Loucy (cell line): ENCODE data around the gene CHN2.

Experiments used
- H2AFZ ChIP-seq: fragments of 200-600 bp; sonication (generic); 2 replicates; pipeline ENCODE4 v1.6.0; 2016; ENCODE audit warnings: antibody characterized with exemption, mild to moderate bottlenecking, low read length, moderate library complexity
- H3F3A ChIP-seq: fragments of 200-600 bp; 2 replicates; pipeline ENCODE4 v1.6.0; 2016; ENCODE audit warnings: antibody characterized with exemption, low read depth, mild to moderate bottlenecking
- H3K27me3 ChIP-seq: fragments of 200-600 bp; sonication (generic); 2 replicates; pipeline ENCODE4 v1.6.1; 2014; ENCODE audit warnings: low read length, mild to moderate bottlenecking; ENCODE audit not compliant: insufficient read depth, poor library complexity, severe bottlenecking
- H3K36me3 ChIP-seq: fragments of 200-600 bp; sonication (generic); 2 replicates; pipeline ENCODE4 v1.6.1; 2016; ENCODE audit warnings: low read length; ENCODE audit not compliant: insufficient read depth
- H3K4me1 ChIP-seq: fragments of 200-600 bp; sonication (generic); 2 replicates; pipeline ENCODE4 v1.5.1; 2014; ENCODE audit warnings: low read length, mild to moderate bottlenecking; ENCODE audit not compliant: insufficient read depth, poor library complexity, severe bottlenecking
- H3K4me2 ChIP-seq: fragments of 200-600 bp; sonication (generic); 2 replicates; pipeline ENCODE4 v1.6.0; 2014; ENCODE audit warnings: antibody characterized with exemption, low read length, low read depth, mild to moderate bottlenecking; ENCODE audit not compliant: poor library complexity, severe bottlenecking
- H3K4me3 ChIP-seq: fragments of 200-600 bp; sonication (generic); 2 replicates; pipeline ENCODE4 v1.5.1; 2014; ENCODE audit warnings: low read length, mild to moderate bottlenecking, mixed read lengths; ENCODE audit not compliant: poor library complexity, severe bottlenecking
- H3K79me2 ChIP-seq: fragments of 200-600 bp; sonication (generic); 2 replicates; pipeline ENCODE4 v1.6.1; 2014; ENCODE audit warnings: low read length; ENCODE audit not compliant: insufficient read depth
- H3K9ac ChIP-seq: fragments of 200-600 bp; sonication (generic); 2 replicates; pipeline ENCODE4 v1.6.0; 2014; ENCODE audit warnings: mild to moderate bottlenecking, low read depth, low read length, moderate library complexity; ENCODE audit not compliant: poor library complexity, severe bottlenecking
- H3K9me2 ChIP-seq: fragments of 200-600 bp; sonication (generic); replicated peaks from 2 replicates; pipeline ENCODE4 v1.6.1; 2016; ENCODE audit warnings: low read depth, low read length, mixed read lengths
- H3K9me3 ChIP-seq: fragments of 200-600 bp; sonication (generic); 2 replicates; pipeline ENCODE4 v1.6.1; 2014; ENCODE audit warnings: mild to moderate bottlenecking, antibody characterized with exemption, low read length, low read depth; ENCODE audit not compliant: insufficient read depth
- H4K20me1 ChIP-seq: fragments of 200-600 bp; sonication (generic); 2 replicates; pipeline ENCODE4 v1.6.0; 2014; ENCODE audit warnings: antibody characterized with exemption, low read length, mild to moderate bottlenecking; ENCODE audit not compliant: insufficient read depth, poor library complexity, severe bottlenecking
- CTCF ChIP-seq: fragments of 200-600 bp; sonication (generic); conservative IDR thresholded peaks from 2 replicates; pipeline ENCODE4 v1.5.1; 2014; ENCODE audit warnings: mild to moderate bottlenecking, antibody characterized with exemption, low read length
- EZH2phosphoT487 ChIP-seq: fragments of 200-600 bp; IDR thresholded peaks from 2 replicates; pipeline ENCODE4 v1.6.1; 2018; ENCODE audit warnings: antibody characterized with exemption, mild to moderate bottlenecking, moderate library complexity, borderline replicate concordance

The CHN2 gene

GRCh38 chr7:29337546-29338116 lies 143.1 kb downstream of the CHN2 start:
- no peaks in the 10 kb centered on the region for H3K36me3 ChIP-seq
- H3K4me3 ChIP-seq: peak overlapping the region; percentile 70
- no peak overlapping the region for H2AFZ ChIP-seq
- no peaks in the 10 kb centered on the region for H3K9me3 ChIP-seq
- H3K4me1 ChIP-seq: peaks cover 89% of the 10 kb centered on the region
- no peaks in the 10 kb centered on the region for H4K20me1 ChIP-seq
- H3K9ac ChIP-seq: peak overlapping the region; percentile 90
- H3K27me3 ChIP-seq: no peaks in the 10 kb centered on the region
- peaks cover 42% of the 10 kb centered on the region for H3K79me2 ChIP-seq
- peak overlapping the region; percentile 94 for H3K4me2 ChIP-seq
- peaks cover 21% of the 10 kb centered on the region for H3F3A ChIP-seq
- H3K9me2 ChIP-seq: no peaks in the 10 kb centered on the region
- TF ChIP-seq EZH2phosphoT487: no peak
- no peak for TF ChIP-seq CTCF

GRCh38 chr7:29340696-29341095 lies 146.1 kb downstream of the CHN2 start:
- no peak overlapping the region for H2AFZ ChIP-seq
- no peaks in the 10 kb centered on the region for H3K9me3 ChIP-seq
- no peaks in the 10 kb centered on the region for H4K20me1 ChIP-seq
- H3K27me3 ChIP-seq: no peaks in the 10 kb centered on the region
- peaks cover 37% of the 10 kb centered on the region for H3K79me2 ChIP-seq
- H3K9ac ChIP-seq: peak overlapping the region; percentile 72
- H3K36me3 ChIP-seq: no peaks in the 10 kb centered on the region
- H3K4me1 ChIP-seq: peaks cover 94% of the 10 kb centered on the region
- no peaks in the 10 kb centered on the region for H3K9me2 ChIP-seq
- no peak overlapping the region for H3K4me3 ChIP-seq
- H3K4me2 ChIP-seq: peak overlapping the region; percentile 26
- TF ChIP-seq CTCF (no peak), EZH2phosphoT487 (no peak)
- H3F3A ChIP-seq: peaks cover 28% of the 10 kb centered on the region

GRCh38 chr7:29341156-29341555 lies 146.6 kb downstream of the CHN2 start:
- TF ChIP-seq EZH2phosphoT487 (no peak), CTCF (no peak)
- no peaks in the 10 kb centered on the region for H3K9me2 ChIP-seq
- H3K9ac ChIP-seq: peak overlapping the region; percentile 72
- H3K4me3 ChIP-seq: no peak overlapping the region
- peaks cover 90% of the 10 kb centered on the region for H3K4me1 ChIP-seq
- peaks cover 28% of the 10 kb centered on the region for H3F3A ChIP-seq
- H2AFZ ChIP-seq: no peak overlapping the region
- H3K36me3 ChIP-seq: no peaks in the 10 kb centered on the region
- no peaks in the 10 kb centered on the region for H3K9me3 ChIP-seq
- peaks cover 32% of the 10 kb centered on the region for H3K79me2 ChIP-seq
- H4K20me1 ChIP-seq: no peaks in the 10 kb centered on the region
- no peaks in the 10 kb centered on the region for H3K27me3 ChIP-seq
- H3K4me2 ChIP-seq: peak overlapping the region; percentile 26
